ENCODE data around the gene MAD1L1. TPM values are rescaled to one million over a fixed set of nuclear protein-coding genes. Genes with fewer than 3 reads are reported as not detected.
A peak's percentile ranks its signal among the peaks of the same experiment; 100 is the strongest.

MAD1L1 gene
- total RNA-seq, 1 experiment from 2014 or later = 38.5 TPM

DNA sequence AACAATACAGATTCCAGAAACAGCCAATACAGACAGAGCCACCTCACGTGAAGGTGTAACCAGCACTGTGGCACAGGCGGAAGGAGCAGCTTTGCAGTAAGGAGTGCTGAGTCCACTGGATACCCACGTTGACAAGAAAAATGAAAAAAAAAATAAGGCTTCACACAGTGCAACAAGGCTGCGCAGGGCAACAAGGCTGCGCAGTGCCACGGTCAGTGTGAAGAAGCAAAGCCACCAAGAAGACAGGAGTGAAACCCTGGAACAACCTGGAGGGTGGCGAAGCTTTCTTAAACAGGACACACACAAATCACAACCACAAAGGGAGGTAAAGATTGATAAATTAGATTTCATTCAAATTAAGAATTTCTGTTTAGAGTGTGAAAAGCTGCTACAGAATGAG is 204.0 kb downstream of the MAD1L1 start:
- H4K20me1 ChIP-seq (ENCODE audit: insufficient read depth) = no peaks in the 10 kb centered on the region
- RAD21 ChIA-PET (ENCODE audit: low non-redundant PET in 1 of 2, low total read pairs in 2 of 2, uncharacterized antibody in 2 of 2, unreplicated experiment in 2 of 2) = no interaction called here
- peaks cover 0 to 7% of the 10 kb centered on the region in 2 experiments; a peak in 1 of 4 replicates for H3K36me3 ChIP-seq (ENCODE audit: control insufficient read depth in 1 of 2, insufficient read depth in 2 of 2, low read length in 2 of 2)
- POLR2A ChIA-PET = no interaction called here
- CTCF ChIA-PET = no interaction called here
- H3K4me2 ChIP-seq (ENCODE audit: low read length) = no peak overlapping the region
- ATAC-seq (no peak), DNase-seq (ENCODE audit: low read depth, low spot score) (no peak)
- H3K9ac ChIP-seq (ENCODE audit: low read length) = no peak overlapping the region
- no peaks in the 10 kb centered on the region for H3K9me2 ChIP-seq (ENCODE audit: insufficient read depth)
- no peaks in the 10 kb centered on the region for H3K4me1 ChIP-seq (ENCODE audit: control insufficient read depth in 1 of 2, insufficient read depth in 2 of 2, low read length in 2 of 2)
- no peaks in the 10 kb centered on the region; the same call in 1 of the 2 replicates for H3K79me2 ChIP-seq (ENCODE audit: insufficient read depth, low read length)
- peaks cover 13 to 30% of the 10 kb centered on the region in 2 experiments; a peak in 3 of 4 replicates for H3K9me3 ChIP-seq (ENCODE audit: control insufficient read depth in 1 of 2, insufficient read depth in 1 of 2, low read depth in 1 of 2, low read length in 2 of 2)
- TF ChIP-seq ELF1 (IDR thresholded peaks at IDR 0.05; ENCODE audit: borderline replicate concordance, low read depth) = no peak
- TF ChIP-seq CBX3 (IDR thresholded peaks at IDR 0.05; ENCODE audit: low read depth) = peak; percentile 84
- no peak for TF ChIP-seq YY1 (IDR thresholded peaks at IDR 0.05; ENCODE audit: extremely low read depth, insufficient replicate concordance, low read depth, low read length)
- H3K4me3 ChIP-seq (replicated peaks in 1 of 2; ENCODE audit: low read depth in 1 of 2, low read length in 2 of 2) = no peak overlapping the region
- intact Hi-C loops (cut with micrococcal nuclease) = loop anchor here (10.0 kb wide), 1 partner anchor 46 kb away; no protein-coding TSS in a partner anchor
- H3K27ac ChIP-seq (ENCODE audit: low read depth, low read length) = no peak overlapping the region
- no peak overlapping the region for H2AFZ ChIP-seq (ENCODE audit: low read depth, low read length, poor library complexity, severe bottlenecking)
- H3K27me3 ChIP-seq (ENCODE audit: insufficient read depth, low read length) = no peaks in the 10 kb centered on the region
- no TSS peak for BruUV-seq (replicated peaks)

- no peak overlapping the region for H3K9ac ChIP-seq (ENCODE audit: low read length)
- ChIA-PET CTCF (no interaction called here), RAD21 (ENCODE audit: low non-redundant PET in 1 of 2, low total read pairs in 2 of 2, uncharacterized antibody in 2 of 2, unreplicated experiment in 2 of 2) (no interaction called here), POLR2A (no interaction called here)
- no peaks in the 10 kb centered on the region for H4K20me1 ChIP-seq (ENCODE audit: insufficient read depth)
- no peaks in the 10 kb centered on the region for H3K27me3 ChIP-seq (ENCODE audit: insufficient read depth, low read length)
- DNase-seq (ENCODE audit: low read depth, low spot score) (no peak), ATAC-seq (no peak)
- H3K4me1 ChIP-seq (ENCODE audit: control insufficient read depth in 1 of 2, insufficient read depth in 2 of 2, low read length in 2 of 2) = peaks cover 0 to 2% of the 10 kb centered on the region in 2 experiments; a peak in 1 of 4 replicates
- TF ChIP-seq ELF1 (IDR thresholded peaks at IDR 0.05; ENCODE audit: borderline replicate concordance, low read depth) = no peak
- TF ChIP-seq SIN3A (IDR thresholded peaks at IDR 0.05; ENCODE audit: low read depth) = no peak
- TF ChIP-seq SRF (IDR thresholded peaks at IDR 0.05; ENCODE audit: low read depth) = no peak
- TF ChIP-seq JUND (IDR thresholded peaks at IDR 0.05) = no peak
- TF ChIP-seq, protein P1, sequence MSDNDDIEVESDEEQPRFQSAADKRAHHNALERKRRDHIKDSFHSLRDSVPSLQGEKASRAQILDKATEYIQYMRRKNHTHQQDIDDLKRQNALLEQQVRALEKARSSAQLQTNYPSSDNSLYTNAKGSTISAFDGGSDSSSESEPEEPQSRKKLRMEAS (IDR thresholded peaks at IDR 0.05) = no peak
- no peak for TF ChIP-seq YY1 (IDR thresholded peaks at IDR 0.05; ENCODE audit: extremely low read depth, insufficient replicate concordance, low read depth, low read length)
- TF ChIP-seq ZBTB33 (IDR thresholded peaks at IDR 0.05; ENCODE audit: extremely low read depth, insufficient replicate concordance, low read length) = no peak
- TF ChIP-seq TCF7L2 (IDR thresholded peaks at IDR 0.05; ENCODE audit: borderline replicate concordance, extremely low read depth, insufficient read depth, insufficient read length) = no peak
- TF ChIP-seq ZFX (IDR thresholded peaks at IDR 0.05) = no peak
- no peak overlapping the region for H3K27ac ChIP-seq (ENCODE audit: low read depth, low read length)
- intact Hi-C loops (cut with micrococcal nuclease) = loop anchor here (10.0 kb wide), 1 partner anchor 50 kb away; no protein-coding TSS in a partner anchor
- no peak overlapping the region for H2AFZ ChIP-seq (ENCODE audit: low read depth, low read length, poor library complexity, severe bottlenecking)
- no peak overlapping the region for H3K4me2 ChIP-seq (ENCODE audit: low read length)
- H3K9me2 ChIP-seq (ENCODE audit: insufficient read depth) = no peaks in the 10 kb centered on the region
- peaks cover 0 to 7% of the 10 kb centered on the region in 2 experiments; a peak in 1 of 4 replicates for H3K36me3 ChIP-seq (ENCODE audit: control insufficient read depth in 1 of 2, insufficient read depth in 2 of 2, low read length in 2 of 2)
- H3K79me2 ChIP-seq (ENCODE audit: insufficient read depth, low read length) = peaks cover 3% of the 10 kb centered on the region; the same call in 1 of the 2 replicates
- H3K9me3 ChIP-seq (ENCODE audit: control insufficient read depth in 1 of 2, insufficient read depth in 1 of 2, low read depth in 1 of 2, low read length in 2 of 2) = peaks cover 13 to 30% of the 10 kb centered on the region in 2 experiments; a peak in 3 of 4 replicates
- H3K4me3 ChIP-seq (replicated peaks in 1 of 2; ENCODE audit: low read depth in 1 of 2, low read length in 2 of 2) = no peak overlapping the region
- BruUV-seq (replicated peaks) = no TSS peak
Observed at GRCh38 chr7:2025188-2025587, 207.6 kb downstream of the MAD1L1 start.
